Activated CD4-positive, alpha-beta T cell treated with anti-CD3 and anti-CD28 coated beads, Interleukin-2, amount 50 U/mL, for 24 hours (primary cell): Measurements from ENCODE around the gene STPG3.

ENCODE experiments used
- DNase-seq, 2 donors: peaks; one replicate each; pipeline ENCODE4 v3.0.0-alpha.2; 2020; ENCODE audit warnings: low read depth in 1 of 2, low spot score in 1 of 2

STPG3 gene

GRCh38 chr9:137221506-137222111 lies 29.5 kb upstream of the STPG3 start:
- DNase-seq = no peak

DNA sequence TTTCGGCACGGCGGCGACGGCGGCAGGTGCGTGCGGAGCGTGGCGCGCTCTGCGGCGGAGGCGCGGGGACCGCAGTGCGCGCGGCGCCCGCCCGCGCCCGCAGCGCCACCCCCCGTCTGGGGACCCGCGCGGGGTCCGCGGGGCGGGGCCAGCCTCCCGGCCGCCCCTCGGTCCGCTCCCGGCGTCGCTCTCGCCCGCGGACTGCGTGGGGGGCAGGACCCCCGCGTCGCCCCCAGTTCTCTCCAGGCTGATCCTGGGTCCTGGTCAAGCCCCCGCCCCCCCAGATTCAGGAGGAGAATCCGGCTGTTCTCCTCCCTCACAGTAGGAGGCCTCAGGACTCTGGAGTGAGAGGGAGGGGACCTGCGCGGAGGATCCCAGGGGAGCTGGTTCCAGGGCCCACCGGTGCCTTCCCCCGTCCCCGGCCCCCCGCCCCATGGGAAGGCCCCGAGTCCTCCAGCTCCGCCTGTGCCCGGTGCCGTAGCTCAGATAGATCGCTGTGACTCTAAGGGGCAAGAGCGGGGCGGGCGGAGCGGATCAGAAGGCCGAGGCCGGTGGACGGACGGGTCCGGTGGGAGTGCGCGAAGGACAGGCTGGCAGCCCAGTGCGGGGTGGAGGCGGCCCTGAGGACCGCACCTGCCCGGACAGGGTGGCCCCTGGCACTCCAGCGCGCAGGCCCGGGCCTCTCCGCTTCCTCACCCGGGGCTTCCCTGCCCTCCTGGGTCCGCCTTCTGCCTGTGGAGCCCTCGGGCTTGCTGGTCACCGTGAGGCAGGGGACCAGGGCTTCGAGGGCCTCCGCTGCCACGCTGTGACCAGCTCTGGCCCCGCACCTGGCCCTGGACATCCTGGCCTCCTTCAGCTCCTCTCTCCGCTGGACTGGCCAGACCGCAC lies 28.7 kb upstream of the STPG3 start, which contains the start of gene RNF208:
Gene RNF208, minus strand, starts transcription at position 51 of the 888 bp plus-strand sequence. CDS start 1,028 bp downstream, outside the sequence.
- no peak for DNase-seq

DNA sequence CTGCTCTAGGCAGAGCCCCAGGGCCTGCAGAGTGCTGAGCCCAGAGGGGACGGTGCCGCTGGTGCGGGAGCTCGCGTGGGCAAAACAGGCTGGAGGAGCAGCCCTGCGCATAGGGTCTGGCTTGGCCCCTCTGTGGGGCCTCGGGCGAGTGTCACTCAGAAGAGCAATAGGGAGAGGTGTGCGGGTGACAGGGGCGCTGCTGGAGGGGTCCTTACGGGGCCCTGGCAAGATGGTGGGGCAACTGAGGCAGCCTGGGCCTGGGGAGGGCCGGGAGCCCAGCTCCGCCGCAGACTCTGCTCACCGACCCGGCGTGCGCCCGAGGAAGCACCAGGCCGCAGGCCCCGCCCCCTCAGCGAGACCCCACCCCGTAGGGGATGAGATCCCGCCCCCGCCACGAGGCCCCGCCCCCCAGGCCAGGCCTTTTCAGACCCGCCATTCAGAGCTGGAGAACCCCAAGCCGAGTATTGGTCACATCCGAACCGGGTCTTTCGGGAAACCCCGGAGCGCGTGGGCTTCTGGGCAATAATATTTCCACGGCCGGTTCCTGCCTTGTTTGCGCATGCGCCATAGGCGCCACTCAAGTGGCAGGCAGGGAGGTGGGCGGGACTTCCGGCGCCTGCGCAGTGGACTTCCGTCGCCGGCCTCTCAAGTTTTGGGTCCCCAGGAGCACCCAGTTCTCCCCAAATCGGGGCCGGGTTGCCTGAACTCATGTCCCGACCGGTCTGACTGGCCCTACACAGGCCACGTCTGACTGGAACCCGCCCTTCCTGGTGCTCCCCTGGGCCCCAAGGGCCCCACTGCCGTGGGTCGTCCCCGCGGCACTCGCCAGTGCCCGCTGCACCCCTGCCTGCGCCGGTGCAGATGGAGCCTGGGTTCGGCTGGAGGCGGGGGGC lies 27.8 kb upstream of the STPG3 start:
- DNase-seq = peak; percentile 97 to 99

DNA sequence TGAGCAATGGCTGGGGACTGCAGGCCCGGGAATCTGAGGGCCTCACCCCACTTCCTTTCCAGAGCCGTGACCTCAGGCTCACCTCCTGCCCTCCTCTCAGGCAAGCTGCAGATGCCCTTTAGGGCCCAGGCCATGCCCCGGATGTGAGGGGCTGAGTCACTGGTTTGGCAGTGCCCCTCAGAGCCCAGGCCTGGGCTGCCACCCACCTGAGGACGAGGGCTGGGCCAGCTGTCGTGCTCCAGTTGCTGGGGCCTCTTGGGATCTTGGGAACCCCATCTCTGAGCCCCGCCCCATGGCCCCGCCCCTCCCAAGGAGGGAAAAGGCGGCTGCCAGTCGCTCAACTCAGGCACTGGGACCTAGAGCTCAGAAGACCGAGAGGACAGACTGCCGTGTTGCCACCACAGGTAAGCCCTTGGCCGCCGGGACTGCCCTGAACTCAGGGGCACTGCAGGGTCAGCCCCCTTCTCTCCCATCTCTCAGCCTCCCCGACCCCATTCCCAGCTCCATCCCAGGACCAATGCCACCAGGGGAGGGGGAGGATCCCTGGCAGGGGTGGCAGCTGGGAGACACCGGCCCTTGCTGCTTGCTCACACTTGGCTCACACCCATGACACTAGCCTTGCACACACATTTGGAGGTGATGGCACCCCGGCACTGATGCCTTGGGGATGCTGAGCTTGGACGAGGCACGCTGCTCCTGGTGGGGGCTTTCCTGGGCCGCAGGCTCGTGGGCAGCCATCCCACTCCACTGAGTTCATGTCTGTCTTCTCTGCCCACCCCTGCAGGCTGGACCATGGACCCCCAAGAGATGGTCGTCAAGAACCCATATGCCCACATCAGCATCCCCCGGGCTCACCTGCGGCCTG lies 26.0 kb upstream of the STPG3 start, which contains the start of gene CYSRT1:
Gene CYSRT1, plus strand, starts transcription at position 345 of the 865 bp plus-strand sequence. Its CDS starts 448 bp downstream, at position 793.
- no peak for DNase-seq

DNA sequence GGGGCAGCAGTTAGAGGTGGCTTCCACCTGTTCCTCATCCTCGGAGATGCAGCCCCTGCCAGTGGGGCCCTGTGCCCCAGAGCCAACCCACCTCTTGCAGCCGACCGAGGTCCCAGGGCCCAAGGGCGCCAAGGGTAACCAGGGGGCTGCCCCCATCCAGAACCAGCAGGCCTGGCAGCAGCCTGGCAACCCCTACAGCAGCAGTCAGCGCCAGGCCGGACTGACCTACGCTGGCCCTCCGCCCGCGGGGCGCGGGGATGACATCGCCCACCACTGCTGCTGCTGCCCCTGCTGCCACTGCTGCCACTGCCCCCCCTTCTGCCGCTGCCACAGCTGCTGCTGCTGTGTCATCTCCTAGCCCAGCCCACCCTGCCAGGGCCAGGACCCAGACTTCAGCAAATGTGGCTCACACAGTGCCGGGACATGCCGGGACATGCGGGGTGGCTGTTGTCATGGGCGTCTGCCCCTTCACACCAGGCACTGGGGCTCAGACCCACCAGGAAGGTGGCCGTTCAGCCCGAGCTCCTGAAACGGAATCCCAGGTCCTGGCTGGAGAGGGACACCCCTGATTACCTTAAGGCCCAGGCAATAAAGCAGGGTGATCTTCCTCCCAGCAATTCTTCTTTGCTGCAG lies 25.3 kb upstream of the STPG3 start:
- no peak for DNase-seq

DNA sequence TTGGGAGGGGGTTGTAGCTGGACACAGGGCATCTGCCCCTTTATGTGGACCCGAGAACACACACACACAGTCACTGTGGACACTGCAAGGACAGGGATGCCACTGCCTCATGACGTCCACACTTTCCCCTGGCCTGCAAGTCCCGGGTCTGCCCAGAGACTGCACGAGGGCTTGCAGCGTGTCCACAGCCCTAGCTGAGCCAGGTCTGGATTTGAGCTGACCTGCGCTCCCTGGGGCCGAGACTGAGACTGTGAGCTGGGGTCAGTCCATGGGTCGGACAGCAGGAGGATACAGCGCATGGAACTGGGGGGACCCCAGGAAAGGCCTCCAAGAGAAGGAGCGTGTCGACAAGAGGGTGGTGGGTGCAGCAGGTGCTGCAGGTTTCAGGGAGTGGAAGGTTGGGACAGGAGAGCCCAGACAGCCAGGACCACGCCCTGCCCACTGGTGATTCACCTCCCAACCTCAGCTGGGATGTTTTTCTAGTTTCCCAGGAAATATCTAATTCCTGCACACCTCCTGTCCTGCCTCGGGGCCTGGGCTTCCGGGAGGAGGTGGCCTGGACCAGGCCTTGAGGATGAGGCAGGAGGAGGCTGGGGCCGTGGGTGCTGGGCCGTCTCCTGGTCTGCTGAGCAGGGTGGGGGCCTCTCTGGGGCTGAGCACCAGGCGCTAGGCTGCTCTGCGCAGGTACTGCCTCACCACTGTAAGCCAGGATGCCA lies 24.6 kb upstream of the STPG3 start:
- no peak for DNase-seq

DNA sequence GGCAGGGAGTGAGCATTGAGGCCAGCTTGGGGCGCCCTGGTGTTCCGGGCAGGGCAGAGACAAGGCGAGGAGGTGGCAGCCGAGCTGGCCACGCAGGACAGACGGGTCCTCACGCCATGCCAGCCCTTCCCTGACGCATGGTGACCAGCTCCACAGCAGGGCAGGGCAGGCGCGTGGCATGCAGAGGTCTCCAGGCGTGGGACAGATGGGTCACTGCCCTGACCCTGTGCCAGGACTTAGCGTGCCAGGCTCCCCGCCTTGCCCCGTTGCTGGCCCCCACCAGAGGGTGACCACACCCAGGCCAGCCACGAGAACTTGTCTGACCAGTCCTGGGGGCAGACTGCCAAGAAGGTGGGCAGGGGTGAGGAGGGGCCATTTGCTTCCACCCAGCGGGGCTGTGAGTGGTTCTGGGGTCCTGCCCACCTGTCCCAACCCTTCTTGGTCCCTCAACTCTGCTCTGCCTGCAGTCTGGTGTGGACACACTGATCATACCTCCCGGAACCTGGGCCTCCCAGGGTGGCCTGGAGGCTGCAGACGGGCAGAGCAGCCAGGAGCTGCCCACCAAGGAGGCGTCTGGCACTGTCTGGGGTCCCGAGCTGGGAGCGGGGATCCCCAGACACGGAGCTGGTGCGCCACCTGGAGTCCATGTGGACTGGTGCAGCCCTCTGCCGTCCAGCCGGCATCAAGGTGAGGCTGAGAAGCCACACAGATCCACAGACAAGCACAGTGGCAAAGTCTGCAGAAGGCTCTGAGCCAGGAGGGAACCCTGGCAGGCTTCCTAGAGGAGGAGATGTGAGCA lies 23.8 kb upstream of the STPG3 start, which contains the start of gene RNF224:
Gene RNF224, plus strand, starts transcription at position 449 of the 799 bp plus-strand sequence. CDS start 834 bp downstream, outside the sequence.
- peak; percentile 61 to 74 for DNase-seq

- no peak for DNase-seq
Observed at GRCh38 chr9:137227853-137228505, 23.1 kb upstream of the STPG3 start.

- DNase-seq = no peak
Observed at GRCh38 chr9:137228506-137228967, 22.5 kb upstream of the STPG3 start.

GRCh38 chr9:137228968-137229896 lies 21.9 kb upstream of the STPG3 start:
- no peak for DNase-seq

GRCh38 chr9:137229903-137230704 lies 21.0 kb upstream of the STPG3 start:
- no peak for DNase-seq

GRCh38 chr9:137230705-137231371 lies 20.2 kb upstream of the STPG3 start, which contains the start of gene SLC34A3:
Gene SLC34A3 (plus strand): TSS chr9:137230901. CDS start chr9:137231703, 802 bp downstream.
- DNase-seq = no peak

DNA sequence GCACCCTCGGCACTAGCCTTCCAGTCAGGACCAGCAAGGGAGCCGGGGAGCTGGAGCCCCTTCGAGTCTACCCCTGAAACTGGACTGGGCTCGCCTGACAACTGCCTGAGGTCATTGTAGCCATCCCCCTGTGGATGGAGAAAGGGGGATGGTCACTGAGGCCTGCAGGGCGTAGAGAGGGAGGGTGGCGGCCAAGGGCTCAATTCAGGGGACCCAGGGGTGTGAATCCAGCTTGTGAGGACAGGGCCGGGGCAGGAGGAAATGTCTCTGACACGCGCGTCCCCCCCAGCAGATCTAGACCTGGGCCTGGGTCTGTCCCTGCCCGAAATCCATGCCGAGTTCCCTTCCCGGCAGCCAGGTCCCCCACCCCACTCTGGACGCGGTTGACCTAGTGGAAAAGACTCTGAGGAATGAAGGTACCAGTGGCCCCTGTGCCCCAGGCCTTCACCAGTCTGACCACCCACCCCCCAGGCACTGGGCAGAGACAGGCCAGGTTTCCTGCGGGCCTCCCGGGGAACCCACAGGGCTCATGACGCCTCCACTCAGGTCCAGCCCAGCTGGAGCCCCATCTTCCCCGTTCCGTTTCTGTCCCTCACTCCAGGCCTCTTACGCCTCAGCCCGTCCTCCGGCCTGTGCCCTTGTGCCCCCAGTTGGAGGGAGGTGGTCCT lies 19.6 kb upstream of the STPG3 start:
- DNase-seq = no peak

GRCh38 chr9:137232101-137232500 lies 19.0 kb upstream of the STPG3 start:
- no peak for DNase-seq
